Esophagus muscularis mucosa (tissue), 4 donors: ENCODE data around the gene CCDC149.

ENCODE experiments used
- EP300 ChIP-seq: sonication (generic); formaldehyde crosslinking; IDR thresholded peaks from one replicate; pipeline ENCODE4 v1.6.1; 2017; ENCODE audit warnings: antibody characterized with exemption
- POLR2A ChIP-seq: fragments of 450-650 bp; IDR thresholded peaks from one replicate; pipeline ENCODE4 v1.6.1; 2017; ENCODE audit warnings: antibody characterized with exemption, moderate library complexity, mild to moderate bottlenecking, low read depth
- TF ChIP-seq, protein P1 (sequence below), 3 experiments: fragments of 200-600 bp in 2 of 3; fragments of 450-650 bp in 1 of 3; sonication (generic) in 2 of 3; IDR thresholded peaks; one replicate each; pipeline ENCODE4 v1.5.1; 2017 to 2019; ENCODE audit warnings: antibody characterized with exemption in 3 of 3, mild to moderate bottlenecking in 2 of 3, moderate library complexity in 1 of 3

DNA sequence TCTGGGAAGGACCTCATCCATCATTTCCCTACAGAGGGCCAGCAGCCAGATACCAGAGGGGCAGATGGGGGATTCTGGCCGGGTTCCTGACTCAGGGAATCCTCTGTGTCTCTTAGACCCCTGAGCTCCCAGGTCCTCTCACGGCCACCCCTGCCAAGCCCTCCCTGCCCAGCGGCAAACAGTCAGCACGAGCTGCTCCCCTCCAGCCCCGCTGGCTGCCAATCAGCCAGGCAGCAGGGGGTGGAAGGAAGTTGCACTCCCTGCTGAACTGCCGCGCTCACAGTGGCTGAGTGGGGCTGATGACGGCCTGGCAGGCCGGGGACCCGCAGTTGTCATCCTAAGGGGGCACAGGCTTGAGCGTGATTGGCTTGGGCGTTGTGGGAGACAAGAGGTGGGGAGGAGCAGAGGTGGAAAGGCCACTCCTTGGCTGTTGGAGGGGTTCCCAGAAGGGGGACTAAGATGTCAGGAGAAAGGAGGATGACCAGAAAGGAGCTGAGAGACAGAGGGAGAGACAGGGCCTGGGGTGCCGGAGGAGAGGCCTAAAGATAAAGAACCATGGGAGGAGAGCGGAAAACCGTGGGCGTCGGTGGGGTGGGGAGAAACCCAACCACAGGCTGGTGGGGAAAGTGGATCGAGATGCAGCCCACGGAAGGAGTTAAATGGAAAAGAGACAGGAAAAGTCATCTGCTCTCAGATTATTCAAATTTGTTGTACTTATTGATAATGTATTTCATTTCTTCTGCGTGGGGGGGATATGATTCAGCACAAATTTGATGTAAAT, 4.4 kb upstream of the CCDC149 start:
- TF ChIP-seq EP300 = no peak
- TF ChIP-seq, protein P1, sequence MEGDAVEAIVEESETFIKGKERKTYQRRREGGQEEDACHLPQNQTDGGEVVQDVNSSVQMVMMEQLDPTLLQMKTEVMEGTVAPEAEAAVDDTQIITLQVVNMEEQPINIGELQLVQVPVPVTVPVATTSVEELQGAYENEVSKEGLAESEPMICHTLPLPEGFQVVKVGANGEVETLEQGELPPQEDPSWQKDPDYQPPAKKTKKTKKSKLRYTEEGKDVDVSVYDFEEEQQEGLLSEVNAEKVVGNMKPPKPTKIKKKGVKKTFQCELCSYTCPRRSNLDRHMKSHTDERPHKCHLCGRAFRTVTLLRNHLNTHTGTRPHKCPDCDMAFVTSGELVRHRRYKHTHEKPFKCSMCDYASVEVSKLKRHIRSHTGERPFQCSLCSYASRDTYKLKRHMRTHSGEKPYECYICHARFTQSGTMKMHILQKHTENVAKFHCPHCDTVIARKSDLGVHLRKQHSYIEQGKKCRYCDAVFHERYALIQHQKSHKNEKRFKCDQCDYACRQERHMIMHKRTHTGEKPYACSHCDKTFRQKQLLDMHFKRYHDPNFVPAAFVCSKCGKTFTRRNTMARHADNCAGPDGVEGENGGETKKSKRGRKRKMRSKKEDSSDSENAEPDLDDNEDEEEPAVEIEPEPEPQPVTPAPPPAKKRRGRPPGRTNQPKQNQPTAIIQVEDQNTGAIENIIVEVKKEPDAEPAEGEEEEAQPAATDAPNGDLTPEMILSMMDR (IDR thresholded peaks at IDR 0.05) = no peak
- no peak for TF ChIP-seq POLR2A
